ENCODE data around the gene LAMC2. TPM values are rescaled to one million over a fixed set of nuclear protein-coding genes. Genes with fewer than 3 reads are reported as not detected.

Gene LAMC2
- total RNA-seq, 1 donor from 2014 or later = 24.9 TPM

DNA sequence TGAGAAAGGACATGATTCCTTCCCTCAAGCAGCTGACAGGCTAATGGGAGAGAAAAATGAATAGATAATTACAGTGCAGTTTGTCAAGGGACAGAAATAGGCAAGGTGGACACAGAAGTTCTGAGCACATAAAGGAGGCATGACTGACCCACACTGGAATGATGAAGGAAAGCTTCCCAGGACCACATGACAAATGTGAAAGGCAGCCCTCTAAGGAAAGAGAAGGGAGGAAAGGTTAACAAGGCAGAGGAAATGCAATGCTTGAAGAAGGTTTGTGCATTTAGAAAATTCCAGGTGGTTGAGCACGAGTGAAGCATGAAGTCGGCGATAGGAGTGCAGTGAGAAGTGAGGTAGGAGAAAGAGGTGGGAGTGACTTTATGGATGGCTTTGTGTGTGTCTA lies 37.4 kb downstream of the LAMC2 start:
- H3K4me1 ChIP-seq = peaks cover 8% of the 10 kb centered on the region
- no peak overlapping the region for H3K27ac ChIP-seq
- TF ChIP-seq, protein P1, sequence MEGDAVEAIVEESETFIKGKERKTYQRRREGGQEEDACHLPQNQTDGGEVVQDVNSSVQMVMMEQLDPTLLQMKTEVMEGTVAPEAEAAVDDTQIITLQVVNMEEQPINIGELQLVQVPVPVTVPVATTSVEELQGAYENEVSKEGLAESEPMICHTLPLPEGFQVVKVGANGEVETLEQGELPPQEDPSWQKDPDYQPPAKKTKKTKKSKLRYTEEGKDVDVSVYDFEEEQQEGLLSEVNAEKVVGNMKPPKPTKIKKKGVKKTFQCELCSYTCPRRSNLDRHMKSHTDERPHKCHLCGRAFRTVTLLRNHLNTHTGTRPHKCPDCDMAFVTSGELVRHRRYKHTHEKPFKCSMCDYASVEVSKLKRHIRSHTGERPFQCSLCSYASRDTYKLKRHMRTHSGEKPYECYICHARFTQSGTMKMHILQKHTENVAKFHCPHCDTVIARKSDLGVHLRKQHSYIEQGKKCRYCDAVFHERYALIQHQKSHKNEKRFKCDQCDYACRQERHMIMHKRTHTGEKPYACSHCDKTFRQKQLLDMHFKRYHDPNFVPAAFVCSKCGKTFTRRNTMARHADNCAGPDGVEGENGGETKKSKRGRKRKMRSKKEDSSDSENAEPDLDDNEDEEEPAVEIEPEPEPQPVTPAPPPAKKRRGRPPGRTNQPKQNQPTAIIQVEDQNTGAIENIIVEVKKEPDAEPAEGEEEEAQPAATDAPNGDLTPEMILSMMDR (IDR thresholded peaks at IDR 0.05) = no peak
- DNase-seq (no peak), ATAC-seq (no peak)
- intact Hi-C loops (cut with DNase I) = no loop called here
- H3K27me3 ChIP-seq (ENCODE audit: low read depth) = no peaks in the 10 kb centered on the region
- no peak overlapping the region for H3K4me3 ChIP-seq
- no peaks in the 10 kb centered on the region for H3K36me3 ChIP-seq
- H3K9me3 ChIP-seq = no peaks in the 10 kb centered on the region

DNA sequence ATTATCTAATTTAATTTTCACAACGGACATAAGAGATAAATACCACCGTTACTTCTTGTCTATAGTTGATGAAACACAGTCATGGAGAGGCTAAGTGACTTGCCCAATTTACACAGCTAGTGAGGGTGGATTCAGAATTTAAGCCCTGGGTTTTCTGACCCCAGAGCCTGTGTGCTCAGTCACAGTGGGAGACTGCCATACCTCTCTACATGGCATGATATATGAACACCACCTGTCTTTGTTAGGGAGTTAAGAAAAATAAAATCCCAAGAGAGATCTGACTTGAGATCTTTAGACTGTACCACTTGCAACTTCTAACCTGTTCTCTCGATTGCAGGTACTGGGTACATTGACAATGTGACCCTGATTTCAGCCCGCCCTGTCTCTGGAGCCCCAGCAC lies 40.3 kb downstream of the LAMC2 start:
- Histone ChIP-seq H3K9me3 (no peaks in the 10 kb centered on the region), H3K4me1 (no peaks in the 10 kb centered on the region), H3K27ac (no peak overlapping the region), H3K36me3 (no peaks in the 10 kb centered on the region), H3K27me3 (ENCODE audit: low read depth) (no peaks in the 10 kb centered on the region), H3K4me3 (no peak overlapping the region)
- intact Hi-C loops (cut with DNase I) = no loop called here
- no peak for ATAC-seq
- TF ChIP-seq, protein P1 (IDR thresholded peaks at IDR 0.05) = no peak
- no peak for DNase-seq

DNA sequence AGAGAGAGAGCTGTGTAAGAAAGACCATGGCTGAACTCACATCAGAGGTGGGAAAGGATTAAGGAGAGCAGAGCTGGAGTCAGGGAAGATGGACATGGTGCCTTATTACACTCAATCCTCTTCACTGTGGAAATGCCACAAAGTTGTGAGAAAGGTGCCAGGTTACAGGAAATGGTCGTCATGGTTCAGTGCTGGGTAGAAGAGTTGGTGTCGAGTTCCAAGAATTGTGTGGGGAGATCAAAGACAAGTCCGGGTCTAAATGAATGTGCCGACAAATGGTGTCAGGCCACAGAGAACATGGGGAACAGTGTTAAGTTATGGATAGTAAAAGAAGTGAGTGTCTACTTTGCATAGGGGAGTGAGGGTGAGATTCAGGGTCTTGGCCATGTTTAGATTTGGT lies 40.9 kb downstream of the LAMC2 start:
- intact Hi-C loops (cut with DNase I) = no loop called here
- H3K27ac ChIP-seq = no peak overlapping the region
- TF ChIP-seq, protein P1 (IDR thresholded peaks at IDR 0.05) = no peak

DNA sequence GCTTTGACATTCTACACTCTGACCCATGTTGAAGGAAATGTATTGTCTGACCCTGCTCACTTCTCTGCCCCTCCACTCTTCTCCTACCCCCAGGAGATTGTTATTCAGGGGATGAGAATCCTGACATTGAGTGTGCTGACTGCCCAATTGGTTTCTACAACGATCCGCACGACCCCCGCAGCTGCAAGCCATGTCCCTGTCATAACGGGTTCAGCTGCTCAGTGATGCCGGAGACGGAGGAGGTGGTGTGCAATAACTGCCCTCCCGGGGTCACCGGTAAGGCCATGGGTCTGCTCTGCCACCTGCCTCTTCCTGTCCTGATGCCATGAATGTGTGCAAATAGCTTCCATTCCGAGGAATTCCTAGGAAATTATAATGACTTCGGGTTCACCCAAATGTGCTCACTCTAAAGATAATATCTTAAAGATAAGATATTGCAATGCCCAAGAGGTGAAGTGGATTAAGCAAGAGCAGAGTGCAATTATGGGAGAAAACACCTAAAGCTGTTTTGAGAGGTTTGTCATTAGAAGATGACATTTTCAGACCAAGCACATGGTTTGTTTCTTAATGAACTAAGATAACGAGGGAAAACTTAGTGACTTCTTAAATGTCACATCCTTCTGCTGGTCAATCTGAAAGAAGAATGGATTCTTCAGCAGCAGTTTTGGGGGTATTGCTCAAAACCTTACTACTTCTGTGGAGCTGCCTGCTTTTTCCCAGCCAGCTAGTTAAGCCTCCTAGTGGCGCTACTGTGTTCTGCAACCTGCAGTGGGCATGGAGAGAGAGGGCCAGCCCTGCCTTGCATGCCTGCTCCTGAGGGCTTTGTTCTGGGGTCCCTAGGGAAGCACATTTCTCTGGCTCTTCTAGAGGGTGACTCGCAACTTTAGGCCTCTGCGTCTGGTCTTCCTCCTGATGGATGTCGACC lies 41.6 kb downstream of the LAMC2 start:
- H3K4me1 ChIP-seq = no peaks in the 10 kb centered on the region
- no peaks in the 10 kb centered on the region for H3K36me3 ChIP-seq
- H3K9me3 ChIP-seq = no peaks in the 10 kb centered on the region
- no peak overlapping the region for H3K4me3 ChIP-seq
- peak; percentile 80 to 85 for ATAC-seq
- intact Hi-C loops (cut with DNase I) = no loop called here
- H3K27ac ChIP-seq = no peak overlapping the region
- no peaks in the 10 kb centered on the region for H3K27me3 ChIP-seq (ENCODE audit: low read depth)
- TF ChIP-seq, protein P1 (IDR thresholded peaks at IDR 0.05) = peak; percentile 73
- no peak for DNase-seq

More for the DNA sequence above, 40.9 kb downstream of the LAMC2 start:
- no peak for DNase-seq
- H3K27me3 ChIP-seq (ENCODE audit: low read depth) = no peaks in the 10 kb centered on the region
- no peaks in the 10 kb centered on the region for H3K4me1 ChIP-seq
- no peak for ATAC-seq
- no peak overlapping the region for H3K4me3 ChIP-seq
- H3K9me3 ChIP-seq = no peaks in the 10 kb centered on the region
- H3K36me3 ChIP-seq = no peaks in the 10 kb centered on the region

DNA sequence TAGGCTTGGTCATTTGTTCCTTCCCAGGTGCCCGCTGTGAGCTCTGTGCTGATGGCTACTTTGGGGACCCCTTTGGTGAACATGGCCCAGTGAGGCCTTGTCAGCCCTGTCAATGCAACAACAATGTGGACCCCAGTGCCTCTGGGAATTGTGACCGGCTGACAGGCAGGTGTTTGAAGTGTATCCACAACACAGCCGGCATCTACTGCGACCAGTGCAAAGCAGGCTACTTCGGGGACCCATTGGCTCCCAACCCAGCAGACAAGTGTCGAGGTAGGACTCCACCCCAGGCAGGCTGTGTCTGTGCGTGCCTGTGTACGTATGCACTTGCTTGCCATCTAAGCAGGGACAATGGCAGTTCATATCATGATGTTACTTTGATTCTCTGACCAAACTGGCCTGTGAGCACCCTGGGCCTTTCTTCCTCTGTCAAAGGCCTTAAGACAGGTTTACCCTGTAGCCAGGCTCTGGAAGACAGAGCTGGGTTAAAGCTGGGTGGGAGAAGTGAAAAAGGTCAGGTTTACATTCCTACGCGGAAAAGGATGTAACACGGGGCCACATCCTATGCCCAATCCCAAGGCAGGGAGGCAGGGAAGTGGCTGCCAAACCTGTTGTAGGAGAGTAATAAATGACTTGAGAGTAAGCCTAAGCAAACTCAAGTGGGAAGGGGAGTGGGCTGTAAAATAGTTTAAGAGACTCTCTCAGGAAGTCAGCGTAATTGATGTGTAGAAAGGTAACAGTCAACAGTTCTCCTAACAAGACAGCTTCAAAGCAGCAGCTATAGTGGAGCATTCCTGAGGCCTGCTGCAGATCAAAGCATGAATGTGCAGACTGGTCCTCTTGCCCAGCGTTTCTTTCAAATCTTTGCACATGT lies 42.5 kb downstream of the LAMC2 start:
- DNase-seq (no peak), ATAC-seq (peak; percentile 47 to 51)
- no peak overlapping the region for H3K4me3 ChIP-seq
- H3K27ac ChIP-seq = no peak overlapping the region
- H3K4me1 ChIP-seq = no peaks in the 10 kb centered on the region
- H3K27me3 ChIP-seq (ENCODE audit: low read depth) = no peaks in the 10 kb centered on the region
- TF ChIP-seq, protein P1 (IDR thresholded peaks at IDR 0.05) = no peak
- intact Hi-C loops (cut with DNase I) = no loop called here
- H3K36me3 ChIP-seq = no peaks in the 10 kb centered on the region
- no peaks in the 10 kb centered on the region for H3K9me3 ChIP-seq
